Caco-2 (cell line): ENCODE data around the gene PLIN5. TPM values are rescaled to one million over a fixed set of nuclear protein-coding genes. Genes with fewer than 3 reads are reported as not detected.

Experiments used
- total RNA-seq: library from RNA; stranded (reverse); gene quantifications from 2 replicates; pipeline ENCODE4 v1.2.3, GENCODE V29; 2022

The PLIN5 gene
- total RNA-seq, 1 experiment from 2014 or later = 0.73 TPM

Other genes starting within 250 kb of the PLIN5 start
- not detected in 2 replicates for gene TMIGD2, start 232.8 kb downstream of the PLIN5 start, total RNA-seq
- 9.0 and 15.6 TPM in 2 replicates for gene FSD1, start 230.6 kb downstream of the PLIN5 start, total RNA-seq
- 70.7 and 71.6 TPM in 2 replicates for gene STAP2, start 196.4 kb downstream of the PLIN5 start, total RNA-seq
- gene MPND, start 191.7 kb downstream of the PLIN5 start, total RNA-seq = 34.9 and 35.7 TPM in 2 replicates
- gene SH3GL1, start 134.7 kb downstream of the PLIN5 start, total RNA-seq = 91.3 and 91.5 TPM in 2 replicates
- 53.9 and 63.1 TPM in 2 replicates for gene CHAF1A, start 132.6 kb downstream of the PLIN5 start, total RNA-seq
- gene UBXN6, start 77.4 kb downstream of the PLIN5 start, total RNA-seq = 42.1 and 42.9 TPM in 2 replicates
- gene HDGFL2, start 62.9 kb downstream of the PLIN5 start, total RNA-seq = 65.7 and 70.8 TPM in 2 replicates
- gene PLIN4, start 16.7 kb downstream of the PLIN5 start, total RNA-seq = 0.09 and 0.21 TPM in 2 replicates
- 0.32 and 0.61 TPM in 2 replicates for gene LRG1, start 4.8 kb upstream of the PLIN5 start, total RNA-seq
- gene SEMA6B, start 24.5 kb upstream of the PLIN5 start, total RNA-seq = 0.39 and 0.44 TPM in 2 replicates
- 19.6 and 21.8 TPM in 2 replicates for gene TNFAIP8L1, start 104.3 kb upstream of the PLIN5 start, total RNA-seq
- gene MYDGF, start 135.1 kb upstream of the PLIN5 start, total RNA-seq = 106 and 109 TPM in 2 replicates
- 63.2 and 71.4 TPM in 2 replicates for gene DPP9, start 188.6 kb upstream of the PLIN5 start, total RNA-seq